ENCODE data around the gene TMEFF2. TPM values are rescaled to one million over a fixed set of nuclear protein-coding genes. Genes with fewer than 3 reads are reported as not detected.

The TMEFF2 gene
- total and polyA plus RNA-seq, 4 donors: 0.08 TPM; not detected in 3

- 61% methylated on average over 1 of the region's 1 CpG for WGBS
- no peak for DNase-seq (ENCODE audit: low spot score)
These were observed 233.2 kb downstream of the TMEFF2 start for GRCh38 chr2:191961556-191961955.

GRCh38 chr2:191959209-191959608, 235.5 kb downstream of the TMEFF2 start:
- H3K4me3 ChIP-seq (ENCODE audit: low read depth in 1 of 3, low read length in 3 of 3): no peak overlapping the region
- H3K27ac ChIP-seq (ENCODE audit: low read depth in 1 of 2, low read length in 2 of 2): no peak overlapping the region
- no peaks in the 10 kb centered on the region for H3K27me3 ChIP-seq (ENCODE audit: control insufficient read depth in 4 of 4, insufficient read depth in 4 of 4, low read length in 3 of 4)

More at GRCh38 chr2:191961556-191961955, 233.2 kb downstream of the TMEFF2 start:
- Histone ChIP-seq H3K27me3 (ENCODE audit: control insufficient read depth in 4 of 4, insufficient read depth in 4 of 4, low read length in 3 of 4) (no peaks in the 10 kb centered on the region), H3K9me3 (ENCODE audit: control insufficient read depth in 4 of 4, low read length in 3 of 4) (no peaks in the 10 kb centered on the region), H3K9ac (ENCODE audit: low read depth in 1 of 2, low read length in 2 of 2) (no peak overlapping the region), H3K27ac (ENCODE audit: low read depth in 1 of 2, low read length in 2 of 2) (no peak overlapping the region), H3K4me1 (ENCODE audit: control insufficient read depth in 4 of 4, insufficient read depth in 4 of 4, low read length in 3 of 4) (no peaks in the 10 kb centered on the region), H3K4me3 (ENCODE audit: low read depth in 1 of 3, low read length in 3 of 3) (no peak overlapping the region), H3K36me3 (ENCODE audit: control insufficient read depth in 4 of 4, insufficient read depth in 3 of 4, low read depth in 1 of 4, low read length in 3 of 4) (no peaks in the 10 kb centered on the region)
- no peak for TF ChIP-seq RAD21 (IDR thresholded peaks at IDR 0.05)
- TF ChIP-seq YY1 (IDR thresholded peaks at IDR 0.05): no peak
- TF ChIP-seq JUND (IDR thresholded peaks at IDR 0.05): no peak
- TF ChIP-seq FOXA2 (IDR thresholded peaks at IDR 0.05): no peak

More at GRCh38 chr2:191959209-191959608, 235.5 kb downstream of the TMEFF2 start:
- H3K9me3 ChIP-seq (ENCODE audit: control insufficient read depth in 4 of 4, low read length in 3 of 4): no peaks in the 10 kb centered on the region
- no peak overlapping the region for H3K9ac ChIP-seq (ENCODE audit: low read depth in 1 of 2, low read length in 2 of 2)
- no peaks in the 10 kb centered on the region for H3K36me3 ChIP-seq (ENCODE audit: control insufficient read depth in 4 of 4, insufficient read depth in 3 of 4, low read depth in 1 of 4, low read length in 3 of 4)
- TF ChIP-seq RXRA (IDR thresholded peaks at IDR 0.05) (no peak), ZBTB33 (IDR thresholded peaks at IDR 0.05) (no peak), GABPA (IDR thresholded peaks at IDR 0.05 in 1 of 2, conservative IDR thresholded peaks at IDR 0.05 in 1 of 2) (no peak), ATF3 (IDR thresholded peaks at IDR 0.05) (no peak), MAX (IDR thresholded peaks at IDR 0.05) (no peak), JUND (IDR thresholded peaks at IDR 0.05) (no peak), REST (IDR thresholded peaks at IDR 0.05) (no peak), SP1 (IDR thresholded peaks at IDR 0.05) (no peak), EGR1 (IDR thresholded peaks at IDR 0.05; ENCODE audit: low read depth in 2 of 2) (no peak), TAF1 (conservative IDR thresholded peaks at IDR 0.05) (no peak), NR2F2 (IDR thresholded peaks at IDR 0.05) (no peak), HNF4A (conservative IDR thresholded peaks at IDR 0.05) (no peak), RAD21 (IDR thresholded peaks at IDR 0.05) (no peak)
- no peaks in the 10 kb centered on the region for H3K4me1 ChIP-seq (ENCODE audit: control insufficient read depth in 4 of 4, insufficient read depth in 4 of 4, low read length in 3 of 4)
- no peak for DNase-seq (ENCODE audit: low spot score)
